Mammary epithelial cell (primary cell): Measurements from ENCODE around the gene FBXW2.

Experiments used
- EZH2 ChIP-seq: IDR thresholded peaks from 2 replicates; pipeline ENCODE4 v1.6.1; 2012; ENCODE audit warnings: low read length, inconsistent platforms, borderline replicate concordance
- TF ChIP-seq, protein P1 (sequence below), 2 donors: IDR thresholded peaks in 1 of 2; conservative IDR thresholded peaks in 1 of 2; 2 replicates each; pipeline ENCODE4 v1.5.1; 2011 to 2012; ENCODE audit warnings: inconsistent platforms in 2 of 2, low read length in 2 of 2, mild to moderate bottlenecking in 2 of 2, control low read depth in 1 of 2, low read depth in 1 of 2; ENCODE audit not compliant: insufficient read depth in 1 of 2; ENCODE audit errors: extremely low read depth in 1 of 2

DNA sequence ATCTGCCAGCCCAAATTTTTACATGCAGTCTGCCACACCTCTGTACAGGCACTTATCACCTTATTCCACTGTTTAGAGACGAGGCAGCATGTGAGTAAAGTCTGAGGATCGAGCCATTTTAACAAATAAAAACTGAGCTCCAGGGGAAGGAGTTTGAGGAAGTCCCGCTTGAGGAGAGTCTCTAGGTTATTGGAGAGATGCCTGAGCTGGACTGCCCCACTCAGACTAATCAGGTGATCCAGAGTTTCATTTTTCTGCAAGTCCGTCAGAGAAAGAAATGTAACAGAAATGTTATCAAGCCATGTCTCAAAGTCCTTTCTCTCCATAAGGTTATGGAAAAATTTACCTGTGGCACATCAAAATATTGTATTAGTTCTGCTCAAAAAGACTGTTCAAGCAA is 5.3 kb downstream of the FBXW2 start:
- no peak for TF ChIP-seq EZH2
- TF ChIP-seq, protein P1, sequence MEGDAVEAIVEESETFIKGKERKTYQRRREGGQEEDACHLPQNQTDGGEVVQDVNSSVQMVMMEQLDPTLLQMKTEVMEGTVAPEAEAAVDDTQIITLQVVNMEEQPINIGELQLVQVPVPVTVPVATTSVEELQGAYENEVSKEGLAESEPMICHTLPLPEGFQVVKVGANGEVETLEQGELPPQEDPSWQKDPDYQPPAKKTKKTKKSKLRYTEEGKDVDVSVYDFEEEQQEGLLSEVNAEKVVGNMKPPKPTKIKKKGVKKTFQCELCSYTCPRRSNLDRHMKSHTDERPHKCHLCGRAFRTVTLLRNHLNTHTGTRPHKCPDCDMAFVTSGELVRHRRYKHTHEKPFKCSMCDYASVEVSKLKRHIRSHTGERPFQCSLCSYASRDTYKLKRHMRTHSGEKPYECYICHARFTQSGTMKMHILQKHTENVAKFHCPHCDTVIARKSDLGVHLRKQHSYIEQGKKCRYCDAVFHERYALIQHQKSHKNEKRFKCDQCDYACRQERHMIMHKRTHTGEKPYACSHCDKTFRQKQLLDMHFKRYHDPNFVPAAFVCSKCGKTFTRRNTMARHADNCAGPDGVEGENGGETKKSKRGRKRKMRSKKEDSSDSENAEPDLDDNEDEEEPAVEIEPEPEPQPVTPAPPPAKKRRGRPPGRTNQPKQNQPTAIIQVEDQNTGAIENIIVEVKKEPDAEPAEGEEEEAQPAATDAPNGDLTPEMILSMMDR (conservative IDR thresholded peaks at IDR 0.05 in 1 of 2, IDR thresholded peaks at IDR 0.05 in 1 of 2; ENCODE audit: extremely low read depth in 1 of 2, insufficient read depth in 1 of 2, low read depth in 1 of 2, low read length in 2 of 2) = no peak
